DOHH2 (cell line): Measurements from ENCODE around the gene LRRC8B.

Experiments
- CTCF ChIP-seq: fragments of 200-600 bp; sonication (generic); IDR thresholded peaks from one replicate; pipeline ENCODE4 v1.5.1; 2014; ENCODE audit warnings: antibody characterized with exemption, mild to moderate bottlenecking, low read depth, low read length; ENCODE audit not compliant: poor library complexity, severe bottlenecking
- EZH2phosphoT487 ChIP-seq: fragments of 200-600 bp; sonication (generic); IDR thresholded peaks from 2 replicates; pipeline ENCODE4 v1.6.1; 2017; ENCODE audit warnings: borderline replicate concordance, mild to moderate bottlenecking, antibody characterized with exemption, low read length, moderate library complexity, mixed read lengths

DNA sequence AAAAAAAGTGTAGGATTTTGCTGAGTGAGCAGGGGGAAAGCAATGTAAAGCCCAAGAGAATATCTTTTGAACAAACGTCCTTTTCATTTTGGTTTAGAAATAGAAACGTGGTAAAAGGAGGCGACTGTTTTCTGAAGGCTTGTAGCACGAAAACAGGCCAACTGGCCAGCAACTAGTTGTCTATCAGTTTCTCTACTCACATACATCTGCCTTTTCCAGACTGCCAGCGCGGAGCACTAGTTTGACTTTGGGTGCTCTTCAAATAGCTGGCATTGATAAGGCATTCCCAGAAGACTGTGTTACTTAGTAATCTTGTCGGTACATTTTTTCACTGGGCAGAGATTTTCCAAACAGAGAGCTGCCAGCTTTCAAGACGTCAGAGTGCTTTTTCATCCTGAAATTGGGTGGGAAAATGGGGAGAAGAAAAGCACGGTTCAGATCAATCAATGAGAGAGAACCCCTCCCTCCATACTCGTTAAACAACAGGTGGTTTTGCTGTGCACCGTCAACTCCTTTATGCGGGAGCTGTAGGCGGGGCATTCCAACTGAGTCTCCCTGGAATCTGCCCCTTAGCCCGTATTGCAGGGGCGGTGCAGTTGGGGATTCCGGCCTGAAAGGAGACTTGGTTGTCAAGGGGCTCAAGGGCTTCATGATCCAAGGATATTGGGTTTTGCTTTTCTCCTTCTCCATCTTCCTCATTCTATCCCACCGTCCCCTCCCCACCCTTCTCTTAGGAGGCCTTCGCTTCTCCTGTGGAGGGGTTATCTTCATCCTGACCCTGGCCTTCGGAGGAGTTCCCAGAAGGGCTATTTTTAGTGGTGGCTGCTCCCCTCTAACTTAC lies 107.4 kb downstream of the LRRC8B start:
- TF ChIP-seq CTCF (no peak), EZH2phosphoT487 (no peak)
